ENCODE data around the gene FARS2.

- TF ChIP-seq BRD4 (IDR thresholded peaks at IDR 0.05) (no peak), IRF2 (CRISPR knock-in tag; IDR thresholded peaks at IDR 0.05) (no peak), TEAD2 (tag; IDR thresholded peaks at IDR 0.05) (no peak), BRCA1 (IDR thresholded peaks at IDR 0.05) (no peak), BRCA1 (CRISPR knock-in tag; IDR thresholded peaks at IDR 0.05) (no peak), HCFC1 (IDR thresholded peaks at IDR 0.05; ENCODE audit: low read depth, low read length) (no peak), ZNF766 (CRISPR knock-in tag; conservative IDR thresholded peaks at IDR 0.05) (no peak), ZC3H11A (IDR thresholded peaks at IDR 0.05; ENCODE audit: low read depth, low read length) (no peak)
Observed at GRCh38 chr6:5359417-5359816, 98.1 kb downstream of the FARS2 start.
